KMS-11 (cell line): ENCODE results near the gene MOB3B.

ENCODE experiments used
- H2AFZ ChIP-seq: fragments of 200-600 bp; sonication (generic); 2 replicates; pipeline ENCODE4 v1.6.1; 2016; ENCODE audit warnings: antibody characterized with exemption, mixed run types, low read depth
- H3K27ac ChIP-seq: fragments of 200-600 bp; sonication (generic); 2 replicates; pipeline ENCODE4 v1.6.1; 2016; ENCODE audit warnings: mild to moderate bottlenecking, mixed run types
- H3K27me3 ChIP-seq: fragments of 200-600 bp; sonication (generic); 2 replicates; pipeline ENCODE4 v1.6.1; 2017; ENCODE audit warnings: mild to moderate bottlenecking, low read depth, mixed run types, moderate library complexity; ENCODE audit not compliant: insufficient read depth
- H3K36me3 ChIP-seq: fragments of 200-600 bp; sonication (generic); 2 replicates; pipeline ENCODE4 v1.6.1; 2017; ENCODE audit warnings: mild to moderate bottlenecking, mixed run types; ENCODE audit not compliant: insufficient read depth
- H3K4me1 ChIP-seq: fragments of 200-600 bp; sonication (generic); 2 replicates; pipeline ENCODE4 v1.6.1; 2016; ENCODE audit warnings: mild to moderate bottlenecking, low read depth, mixed run types; ENCODE audit not compliant: poor library complexity, severe bottlenecking
- H3K4me2 ChIP-seq: fragments of 200-600 bp; sonication (generic); 2 replicates; pipeline ENCODE4 v1.7.0; 2016; ENCODE audit warnings: mild to moderate bottlenecking, mixed run types
- H3K4me3 ChIP-seq: fragments of 200-600 bp; sonication (generic); IDR thresholded peaks from 2 replicates; pipeline ENCODE4 v1.6.1; 2017; ENCODE audit warnings: low read depth, low read length, mixed read lengths; ENCODE audit not compliant: insufficient read depth
- H3K79me2 ChIP-seq: fragments of 200-600 bp; sonication (generic); 2 replicates; pipeline ENCODE4 v1.6.1; 2016; ENCODE audit warnings: low read depth, mixed run types; ENCODE audit not compliant: insufficient read depth
- H3K9ac ChIP-seq: fragments of 200-600 bp; sonication (generic); 2 replicates; pipeline ENCODE4 v1.6.1; 2016; ENCODE audit warnings: mild to moderate bottlenecking, mixed run types
- H4K20me1 ChIP-seq: fragments of 200-600 bp; sonication (generic); 2 replicates; pipeline ENCODE4 v1.6.1; 2016; ENCODE audit warnings: mild to moderate bottlenecking, mixed run types; ENCODE audit not compliant: insufficient read depth
- CTCF ChIP-seq: fragments of 200-600 bp; sonication (generic); conservative IDR thresholded peaks from 2 replicates; pipeline ENCODE4 v1.6.1; 2017; ENCODE audit warnings: low read depth, mild to moderate bottlenecking, antibody characterized with exemption, low read length, moderate library complexity, mixed read lengths

MOB3B gene

DNA sequence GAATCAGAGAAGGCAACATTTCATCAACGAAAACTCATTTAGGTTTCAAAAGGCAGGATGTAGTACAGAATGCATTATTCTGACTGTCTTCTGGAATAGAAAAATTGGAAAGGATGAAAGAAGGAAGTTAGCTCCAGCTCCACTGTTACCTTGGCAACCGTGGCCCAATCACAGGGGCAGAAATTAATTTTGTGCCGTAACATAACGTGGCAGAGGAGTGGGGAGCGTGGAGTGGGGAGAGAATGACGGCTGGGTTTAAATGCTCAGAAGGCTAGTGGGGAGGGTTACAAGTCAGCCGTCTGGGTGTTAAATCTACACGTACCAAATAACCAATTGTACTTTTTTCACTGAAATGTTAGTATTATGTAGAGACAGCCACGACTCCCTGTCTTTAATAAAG is 200.3 kb downstream of the MOB3B start:
- H3K79me2 ChIP-seq, result no peaks in the 10 kb centered on the region
- H3K4me1 ChIP-seq, result no peaks in the 10 kb centered on the region
- no peak overlapping the region for H2AFZ ChIP-seq
- no peaks in the 10 kb centered on the region for H4K20me1 ChIP-seq
- H3K27ac ChIP-seq, result no peak overlapping the region
- H3K4me2 ChIP-seq, result no peak overlapping the region
- no peak overlapping the region for H3K4me3 ChIP-seq
- no peaks in the 10 kb centered on the region for H3K27me3 ChIP-seq
- no peak for TF ChIP-seq CTCF
- no peak overlapping the region for H3K9ac ChIP-seq
- no peaks in the 10 kb centered on the region for H3K36me3 ChIP-seq

- H2AFZ ChIP-seq, result no peak overlapping the region
- H4K20me1 ChIP-seq, result no peaks in the 10 kb centered on the region
- H3K9ac ChIP-seq, result no peak overlapping the region
- no peaks in the 10 kb centered on the region for H3K36me3 ChIP-seq
- no peaks in the 10 kb centered on the region for H3K27me3 ChIP-seq
- H3K79me2 ChIP-seq, result no peaks in the 10 kb centered on the region
- H3K4me3 ChIP-seq, result no peak overlapping the region
- no peak for TF ChIP-seq CTCF
- H3K27ac ChIP-seq, result no peak overlapping the region
- no peaks in the 10 kb centered on the region for H3K4me1 ChIP-seq
- H3K4me2 ChIP-seq, result no peak overlapping the region
Observed at GRCh38 chr9:27328483-27328882, 201.1 kb downstream of the MOB3B start.

DNA sequence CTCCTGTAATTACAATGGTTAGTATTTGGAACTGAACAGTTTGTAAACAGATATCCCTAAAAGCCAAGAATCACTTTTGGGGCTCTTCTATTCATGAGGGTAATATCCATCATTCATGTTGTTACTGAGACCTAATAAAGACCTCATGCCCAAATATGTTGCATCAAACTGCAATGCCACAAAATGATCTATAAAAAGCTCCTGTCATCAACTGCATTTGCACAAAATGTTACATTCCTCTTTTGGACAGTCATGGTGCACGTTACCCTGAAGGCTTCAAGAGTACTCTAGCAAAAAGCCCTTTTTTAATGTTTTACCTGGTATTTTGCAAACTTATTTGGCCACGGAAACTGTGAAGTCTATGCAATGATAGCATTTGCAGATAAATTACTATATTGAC is 218.4 kb downstream of the MOB3B start:
- no peak for TF ChIP-seq CTCF
- no peaks in the 10 kb centered on the region for H3K27me3 ChIP-seq
- H3K36me3 ChIP-seq, result no peaks in the 10 kb centered on the region
- no peaks in the 10 kb centered on the region for H4K20me1 ChIP-seq
- H3K4me1 ChIP-seq, result no peaks in the 10 kb centered on the region
- H3K4me2 ChIP-seq, result no peak overlapping the region
- H3K4me3 ChIP-seq, result no peak overlapping the region
- no peaks in the 10 kb centered on the region for H3K79me2 ChIP-seq
- no peak overlapping the region for H2AFZ ChIP-seq
- H3K9ac ChIP-seq, result no peak overlapping the region
- H3K27ac ChIP-seq, result no peak overlapping the region

GRCh38 chr9:27310582-27310981 is 219.0 kb downstream of the MOB3B start:
- Histone ChIP-seq H4K20me1 (no peaks in the 10 kb centered on the region), H3K4me2 (no peak overlapping the region), H3K27me3 (no peaks in the 10 kb centered on the region), H3K36me3 (no peaks in the 10 kb centered on the region), H3K27ac (no peak overlapping the region), H3K79me2 (no peaks in the 10 kb centered on the region), H3K4me3 (no peak overlapping the region), H2AFZ (no peak overlapping the region), H3K9ac (no peak overlapping the region), H3K4me1 (no peaks in the 10 kb centered on the region)
- TF ChIP-seq CTCF, result no peak
